ENCODE measurements around the gene DDA1.

GRCh38 chr19:17332677-17333581 lies 23.6 kb downstream of the DDA1 start:
- no peak for TF ChIP-seq BRCA1 (IDR thresholded peaks at IDR 0.05; ENCODE audit: low read depth, low read length)
- TF ChIP-seq MYC (IDR thresholded peaks at IDR 0.05; ENCODE audit: insufficient read depth, insufficient read length, insufficient replicate concordance, low read length, severe bottlenecking), result no peak
- no peak for TF ChIP-seq STAT1 (conservative IDR thresholded peaks at IDR 0.05)
- TF ChIP-seq, protein P1, sequence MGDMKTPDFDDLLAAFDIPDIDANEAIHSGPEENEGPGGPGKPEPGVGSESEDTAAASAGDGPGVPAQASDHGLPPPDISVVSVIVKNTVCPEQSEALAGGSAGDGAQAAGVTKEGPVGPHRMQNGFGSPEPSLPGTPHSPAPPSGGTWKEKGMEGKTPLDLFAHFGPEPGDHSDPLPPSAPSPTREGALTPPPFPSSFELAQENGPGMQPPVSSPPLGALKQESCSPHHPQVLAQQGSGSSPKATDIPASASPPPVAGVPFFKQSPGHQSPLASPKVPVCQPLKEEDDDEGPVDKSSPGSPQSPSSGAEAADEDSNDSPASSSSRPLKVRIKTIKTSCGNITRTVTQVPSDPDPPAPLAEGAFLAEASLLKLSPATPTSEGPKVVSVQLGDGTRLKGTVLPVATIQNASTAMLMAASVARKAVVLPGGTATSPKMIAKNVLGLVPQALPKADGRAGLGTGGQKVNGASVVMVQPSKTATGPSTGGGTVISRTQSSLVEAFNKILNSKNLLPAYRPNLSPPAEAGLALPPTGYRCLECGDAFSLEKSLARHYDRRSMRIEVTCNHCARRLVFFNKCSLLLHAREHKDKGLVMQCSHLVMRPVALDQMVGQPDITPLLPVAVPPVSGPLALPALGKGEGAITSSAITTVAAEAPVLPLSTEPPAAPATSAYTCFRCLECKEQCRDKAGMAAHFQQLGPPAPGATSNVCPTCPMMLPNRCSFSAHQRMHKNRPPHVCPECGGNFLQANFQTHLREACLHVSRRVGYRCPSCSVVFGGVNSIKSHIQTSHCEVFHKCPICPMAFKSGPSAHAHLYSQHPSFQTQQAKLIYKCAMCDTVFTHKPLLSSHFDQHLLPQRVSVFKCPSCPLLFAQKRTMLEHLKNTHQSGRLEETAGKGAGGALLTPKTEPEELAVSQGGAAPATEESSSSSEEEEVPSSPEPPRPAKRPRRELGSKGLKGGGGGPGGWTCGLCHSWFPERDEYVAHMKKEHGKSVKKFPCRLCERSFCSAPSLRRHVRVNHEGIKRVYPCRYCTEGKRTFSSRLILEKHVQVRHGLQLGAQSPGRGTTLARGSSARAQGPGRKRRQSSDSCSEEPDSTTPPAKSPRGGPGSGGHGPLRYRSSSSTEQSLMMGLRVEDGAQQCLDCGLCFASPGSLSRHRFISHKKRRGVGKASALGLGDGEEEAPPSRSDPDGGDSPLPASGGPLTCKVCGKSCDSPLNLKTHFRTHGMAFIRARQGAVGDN (IDR thresholded peaks at IDR 0.05), result no peak
- TF ChIP-seq IRF3 (IDR thresholded peaks at IDR 0.05), result no peak
- TF ChIP-seq ZZZ3 (IDR thresholded peaks at IDR 0.05; ENCODE audit: control insufficient read depth, insufficient read length, low read depth), result no peak
- no peak for TF ChIP-seq DPF2 (IDR thresholded peaks at IDR 0.05)
- TF ChIP-seq POLR2A (IDR thresholded peaks at IDR 0.05; ENCODE audit: low read depth, low read length), result no peak

All from GM12878 (cell line).